ENCODE data around the gene CD44. TPM values are rescaled to one million over a fixed set of nuclear protein-coding genes. Genes with fewer than 3 reads are reported as not detected.

The CD44 gene
- total RNA-seq, 1 experiment from 2014 or later: 6.1 TPM

DNA sequence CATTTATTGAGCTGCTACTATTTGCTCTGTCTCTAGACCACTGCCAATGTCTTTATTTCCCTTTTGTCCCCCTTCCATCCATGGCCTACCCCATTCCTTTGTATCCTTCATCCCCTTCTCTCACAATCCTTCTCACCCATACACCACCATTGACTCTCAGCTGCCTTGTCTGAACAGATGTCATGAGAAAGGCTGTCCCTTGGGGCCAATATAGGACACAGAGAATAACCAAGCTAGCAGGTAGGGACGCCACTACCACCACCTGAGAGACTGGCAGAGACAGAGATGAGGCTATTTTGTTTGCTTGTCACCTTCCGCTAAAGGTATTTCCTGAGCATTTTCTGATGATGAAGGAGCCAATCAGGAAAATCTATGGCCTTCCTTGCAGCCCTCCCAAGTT, 138.9 kb downstream of the CD44 start:
- Histone ChIP-seq H3K79me1 (ENCODE audit: insufficient read depth, low read depth, low read length, poor library complexity, severe bottlenecking) (no peaks in the 10 kb centered on the region), H3T11ph (ENCODE audit: low read length) (no peak overlapping the region)
- peaks cover 15 to 19% of the 10 kb centered on the region in 2 experiments for H3K4me1 Mint-ChIP-seq

More for the DNA sequence above, 138.9 kb downstream of the CD44 start:
- Mint-ChIP-seq H3K36me3 (ENCODE audit: insufficient read depth in 1 of 3, low read depth in 3 of 3) (no peaks in the 10 kb centered on the region; a peak in 1 of 7 replicates), H3K27ac (no peak overlapping the region), H3K27me3 (ENCODE audit: low read depth) (peaks cover 2% of the 10 kb centered on the region; the same call in 1 of the 2 replicates), H3K9me3 (no peaks in the 10 kb centered on the region), H3K4me3 (no peak overlapping the region)
- no peak overlapping the region for H2BK15ac ChIP-seq (ENCODE audit: low read depth, low read length)
- no peak overlapping the region for H2BK120ac ChIP-seq (ENCODE audit: low read depth, low read length, poor library complexity, severe bottlenecking)
- H3K23ac ChIP-seq (ENCODE audit: insufficient read length, low read depth, low read length): no peak overlapping the region
- H2BK20ac ChIP-seq (ENCODE audit: low read depth, low read length, poor library complexity, severe bottlenecking): no peak overlapping the region
- H3K9ac ChIP-seq (ENCODE audit: extremely low read depth, insufficient read length, low read length): no peak overlapping the region
- no peak overlapping the region for H2AK5ac ChIP-seq (ENCODE audit: insufficient read length, low read length)
- H4K91ac ChIP-seq (ENCODE audit: insufficient read length, low read depth, low read length): no peak overlapping the region
- no peak overlapping the region for H3K4ac ChIP-seq (ENCODE audit: low read depth, low read length)
- no peak overlapping the region for H3K56ac ChIP-seq (ENCODE audit: insufficient read length, low read depth, low read length)
- H3K23me2 ChIP-seq (ENCODE audit: insufficient read length, low read depth, low read length, poor library complexity, severe bottlenecking): no peaks in the 10 kb centered on the region
- H3K27me3 ChIP-seq (ENCODE audit: insufficient read depth, low read length): no peaks in the 10 kb centered on the region
- H4K20me1 ChIP-seq (ENCODE audit: control insufficient read depth, insufficient read depth, insufficient read length): no peaks in the 10 kb centered on the region
- no peak overlapping the region for H3K4me2 ChIP-seq (ENCODE audit: insufficient read depth, insufficient read length, low read length)
- no peak overlapping the region for H3K27ac ChIP-seq (ENCODE audit: insufficient read length, low read depth, low read length)
- H2BK5ac ChIP-seq (ENCODE audit: insufficient read length, low read length): no peak overlapping the region
- no peak overlapping the region for H3K14ac ChIP-seq (ENCODE audit: insufficient read depth, low read length)
- no peaks in the 10 kb centered on the region for H3K9me3 ChIP-seq (ENCODE audit: control insufficient read depth, low read depth, low read length)
- no peaks in the 10 kb centered on the region for H3K4me1 ChIP-seq (ENCODE audit: insufficient read depth, low read length)
- TF ChIP-seq, protein P1, sequence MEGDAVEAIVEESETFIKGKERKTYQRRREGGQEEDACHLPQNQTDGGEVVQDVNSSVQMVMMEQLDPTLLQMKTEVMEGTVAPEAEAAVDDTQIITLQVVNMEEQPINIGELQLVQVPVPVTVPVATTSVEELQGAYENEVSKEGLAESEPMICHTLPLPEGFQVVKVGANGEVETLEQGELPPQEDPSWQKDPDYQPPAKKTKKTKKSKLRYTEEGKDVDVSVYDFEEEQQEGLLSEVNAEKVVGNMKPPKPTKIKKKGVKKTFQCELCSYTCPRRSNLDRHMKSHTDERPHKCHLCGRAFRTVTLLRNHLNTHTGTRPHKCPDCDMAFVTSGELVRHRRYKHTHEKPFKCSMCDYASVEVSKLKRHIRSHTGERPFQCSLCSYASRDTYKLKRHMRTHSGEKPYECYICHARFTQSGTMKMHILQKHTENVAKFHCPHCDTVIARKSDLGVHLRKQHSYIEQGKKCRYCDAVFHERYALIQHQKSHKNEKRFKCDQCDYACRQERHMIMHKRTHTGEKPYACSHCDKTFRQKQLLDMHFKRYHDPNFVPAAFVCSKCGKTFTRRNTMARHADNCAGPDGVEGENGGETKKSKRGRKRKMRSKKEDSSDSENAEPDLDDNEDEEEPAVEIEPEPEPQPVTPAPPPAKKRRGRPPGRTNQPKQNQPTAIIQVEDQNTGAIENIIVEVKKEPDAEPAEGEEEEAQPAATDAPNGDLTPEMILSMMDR (conservative IDR thresholded peaks at IDR 0.05): no peak
- no peak overlapping the region for H3K18ac ChIP-seq (ENCODE audit: insufficient read length, low read depth, low read length)
- H4K8ac ChIP-seq (replicated peaks; ENCODE audit: insufficient read length, low read depth, low read length): no peak overlapping the region
- DNase-seq: no peak
- H2BK12ac ChIP-seq (ENCODE audit: insufficient read length, low read depth, low read length): no peak overlapping the region
- no CpG with 5 or more reads among the region's 2 CpGs for WGBS (ENCODE audit: extremely low coverage, insufficient read length, low lambda C conversion rate)
- no peak overlapping the region for H2AFZ ChIP-seq (ENCODE audit: low read length)
- H4K5ac ChIP-seq (ENCODE audit: insufficient read length, low read depth, low read length): no peak overlapping the region
- H3K79me2 ChIP-seq (ENCODE audit: insufficient read depth, low read length): no peaks in the 10 kb centered on the region
